ENCODE results near the gene PRR16. TPM values are rescaled to one million over a fixed set of nuclear protein-coding genes. Genes with fewer than 3 reads are reported as not detected.

Gene PRR16
- total RNA-seq, 2 donors from 2014 or later: 19.8 to 25.5 TPM

DNA sequence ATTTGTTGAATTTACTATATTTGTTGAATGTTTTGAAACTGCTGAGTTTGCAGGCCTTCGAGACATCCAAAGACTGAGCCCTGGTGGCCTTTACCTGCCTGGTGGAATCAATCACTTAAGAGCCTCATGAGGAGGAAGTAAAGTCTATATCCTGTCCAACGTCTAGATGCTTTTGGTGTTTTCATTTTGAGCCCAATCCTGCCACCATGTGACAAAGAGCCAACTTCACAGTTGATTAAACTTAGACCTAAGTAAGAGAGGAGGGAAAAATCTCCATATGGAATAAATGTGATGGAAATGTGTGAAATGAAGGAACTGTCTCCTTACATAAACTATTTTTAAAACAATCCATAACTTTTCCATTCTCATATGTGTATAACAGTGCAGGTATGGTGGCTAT is 220.1 kb downstream of the PRR16 start:
- TF ChIP-seq CTCF (IDR thresholded peaks at IDR 0.05): no peak

GRCh38 chr5:120684749-120685415 is 220.8 kb downstream of the PRR16 start:
- Histone ChIP-seq H3K27me3 (replicated peaks; ENCODE audit: insufficient read depth) (no peaks in the 10 kb centered on the region), H3K27ac (no peak overlapping the region), H3K36me3 (no peaks in the 10 kb centered on the region), H3K4me1 (ENCODE audit: control insufficient read depth in 1 of 2, low read depth in 2 of 2) (peaks cover 0 to 10% of the 10 kb centered on the region in 2 donors), H3K9me3 (no peaks in the 10 kb centered on the region), H3K4me3 (no peak overlapping the region)
- DNase-seq (ENCODE audit: low spot score): no peak
- ATAC-seq (ENCODE audit: insufficient number of reproducible peaks, low FRiP score, low read depth): no peak
- no peak for TF ChIP-seq CTCF (IDR thresholded peaks at IDR 0.05)

More for the DNA sequence above, 220.1 kb downstream of the PRR16 start:
- Histone ChIP-seq H3K4me1 (ENCODE audit: control insufficient read depth in 1 of 2, low read depth in 2 of 2) (peaks cover 0 to 10% of the 10 kb centered on the region in 2 donors), H3K36me3 (no peaks in the 10 kb centered on the region), H3K4me3 (no peak overlapping the region), H3K9me3 (no peaks in the 10 kb centered on the region), H3K27me3 (replicated peaks; ENCODE audit: insufficient read depth) (no peaks in the 10 kb centered on the region), H3K27ac (no peak overlapping the region)
- no peak for ATAC-seq (ENCODE audit: insufficient number of reproducible peaks, low FRiP score, low read depth)
- no peak for DNase-seq (ENCODE audit: low spot score)

- Histone ChIP-seq H3K4me1 (ENCODE audit: control insufficient read depth in 1 of 2, low read depth in 2 of 2) (no peaks in the 10 kb centered on the region), H3K36me3 (no peaks in the 10 kb centered on the region), H3K27me3 (replicated peaks; ENCODE audit: insufficient read depth) (no peaks in the 10 kb centered on the region), H3K9me3 (no peaks in the 10 kb centered on the region), H3K4me3 (no peak overlapping the region), H3K27ac (no peak overlapping the region)
- TF ChIP-seq CTCF (IDR thresholded peaks at IDR 0.05): no peak
- no peak for DNase-seq (ENCODE audit: low spot score)
- ATAC-seq (ENCODE audit: insufficient number of reproducible peaks, low FRiP score, low read depth): no peak
Measured at GRCh38 chr5:120690621-120691407, 226.7 kb downstream of the PRR16 start.

GRCh38 chr5:120692325-120692724 is 228.2 kb downstream of the PRR16 start:
- ATAC-seq (ENCODE audit: insufficient number of reproducible peaks, low FRiP score, low read depth) (no peak), DNase-seq (ENCODE audit: low spot score) (no peak)
- no peaks in the 10 kb centered on the region for H3K36me3 ChIP-seq
- no peaks in the 10 kb centered on the region for H3K27me3 ChIP-seq (replicated peaks; ENCODE audit: insufficient read depth)
- H3K9me3 ChIP-seq: no peaks in the 10 kb centered on the region
- no peak overlapping the region for H3K4me3 ChIP-seq
- no peak overlapping the region for H3K27ac ChIP-seq
- no peaks in the 10 kb centered on the region for H3K4me1 ChIP-seq (ENCODE audit: control insufficient read depth in 1 of 2, low read depth in 2 of 2)
- TF ChIP-seq CTCF (IDR thresholded peaks at IDR 0.05): no peak

- no peaks in the 10 kb centered on the region for H3K4me1 ChIP-seq (ENCODE audit: control insufficient read depth in 1 of 2, low read depth in 2 of 2)
- H3K4me3 ChIP-seq: no peak overlapping the region
- no peaks in the 10 kb centered on the region for H3K36me3 ChIP-seq
- no peak for TF ChIP-seq CTCF (IDR thresholded peaks at IDR 0.05)
- no peaks in the 10 kb centered on the region for H3K27me3 ChIP-seq (replicated peaks; ENCODE audit: insufficient read depth)
- H3K9me3 ChIP-seq: no peaks in the 10 kb centered on the region
- no peak for DNase-seq (ENCODE audit: low spot score)
- no peak for ATAC-seq (ENCODE audit: insufficient number of reproducible peaks, low FRiP score, low read depth)
- no peak overlapping the region for H3K27ac ChIP-seq
Measured at GRCh38 chr5:120695368-120695880, 231.3 kb downstream of the PRR16 start.

All from thoracic aorta (tissue), 2 donors.